T-cell (primary cell): Measurements from ENCODE around the gene TAF1C. TPM values are rescaled to one million over a fixed set of nuclear protein-coding genes. Genes with fewer than 3 reads are reported as not detected.

ENCODE experiments used
- ATAC-seq, 4 experiments: fragments of 200-7000 bp in 3 of 4; fragments of 150-1000 bp in 1 of 4; cut with Tn5 transposase; replicated peaks in 1 of 4; 1 replicate in 3 of 4; 2 replicates in 1 of 4; pipeline ENCODE4 v1.10.0; 2021; ENCODE audit warnings: moderate library complexity in 3 of 4, mild to moderate bottlenecking in 2 of 4, moderate number of reproducible peaks in 1 of 4
- CTCF ChIA-PET, 2 donors: fragments of 300-600 bp; sonication (Branson Sonifier 250); formaldehyde crosslinking; loops; one replicate each; lab custom pipeline; 2022; ENCODE audit warnings: antibody characterized with exemption in 2 of 2; lab: Charles Lee
- POLR2A ChIA-PET, 2 donors: fragments of 300-600 bp; sonication (Branson Sonifier 250); formaldehyde crosslinking; loops; one replicate each; lab custom pipeline; 2022; ENCODE audit warnings: antibody characterized with exemption in 2 of 2; lab: Charles Lee
- DNase-seq, 35 experiments: peaks; one replicate each; pipeline versions ENCODE4 v3.0.0 to v3.0.0-alpha.2; 2013 to 2023
- H3K27ac ChIP-seq: one replicate; pipeline ENCODE4 v1.5.1; 2013; ENCODE audit warnings: low read length
- H3K27me3 ChIP-seq, 2 experiments: replicated peaks in 1 of 2; 1 replicate in 1 of 2; 2 replicates in 1 of 2; pipeline versions ENCODE4 v1.6.1 to v1.7.0; 2013; ENCODE audit warnings: low read length in 1 of 2, mixed read lengths in 1 of 2; ENCODE audit not compliant: control insufficient read depth in 2 of 2, insufficient read depth in 2 of 2; ENCODE audit errors: extremely low read depth in 1 of 2
- H3K36me3 ChIP-seq, 2 donors: 1 replicate in 1 of 2; 2 replicates in 1 of 2; pipeline versions ENCODE4 v1.6.1 to v1.7.0; 2013; ENCODE audit warnings: low read length in 1 of 2; ENCODE audit not compliant: control insufficient read depth in 2 of 2, insufficient read depth in 1 of 2; ENCODE audit errors: extremely low read depth in 1 of 2
- H3K4me1 ChIP-seq, 2 experiments: 1 replicate in 1 of 2; 2 replicates in 1 of 2; pipeline versions ENCODE4 v1.6.1 to v1.7.0; 2013; ENCODE audit warnings: low read length in 2 of 2, mixed read lengths in 1 of 2; ENCODE audit not compliant: insufficient read depth in 2 of 2, control insufficient read depth in 1 of 2; ENCODE audit errors: extremely low read depth in 1 of 2
- H3K4me3 ChIP-seq, 2 donors: 1 replicate in 1 of 2; 2 replicates in 1 of 2; pipeline versions ENCODE4 v1.5.1 to v1.7.0; 2013; ENCODE audit warnings: mild to moderate bottlenecking in 2 of 2, low read length in 1 of 2, moderate library complexity in 1 of 2; ENCODE audit not compliant: control insufficient read depth in 1 of 2; ENCODE audit errors: extremely low read depth in 1 of 2
- H3K9me3 ChIP-seq: 2 replicates; pipeline ENCODE4 v1.7.0; 2013
- H3K27ac Mint-ChIP-seq, 2 donors: one replicate each; pipeline ENCODE4 v1.8.0; 2020 to 2021; ENCODE audit warnings: mild to moderate bottlenecking in 2 of 2, mixed read lengths in 2 of 2
- H3K27me3 Mint-ChIP-seq, 2 donors: one replicate each; pipeline ENCODE4 v1.8.0; 2021 to 2022; ENCODE audit warnings: mixed read lengths in 2 of 2
- H3K36me3 Mint-ChIP-seq: one replicate; pipeline ENCODE4 v1.8.0; 2021; ENCODE audit warnings: mixed read lengths
- H3K4me1 Mint-ChIP-seq, 3 donors: one replicate each; pipeline ENCODE4 v1.8.0; 2020 to 2022; ENCODE audit warnings: mixed read lengths in 3 of 3, mild to moderate bottlenecking in 1 of 3
- H3K4me3 Mint-ChIP-seq, 3 donors: one replicate each; pipeline ENCODE4 v1.8.0; 2020 to 2022; ENCODE audit warnings: mild to moderate bottlenecking in 3 of 3, mixed read lengths in 3 of 3, moderate library complexity in 3 of 3
- H3K9me3 Mint-ChIP-seq, 3 donors: one replicate each; pipeline ENCODE4 v1.8.0; 2020 to 2022; ENCODE audit warnings: mixed read lengths in 3 of 3
- WGBS: methylation state at CpG from one replicate; pipeline ENCODE4 v1.1.5; 2013; ENCODE audit warnings: missing lambda C conversion rate; ENCODE audit not compliant: insufficient coverage; 5-methylcytosine and 5-hydroxymethylcytosine counted together
- total RNA-seq, 35 experiments: library from RNA in 6 of 35; stranded (reverse) in 6 of 35; fragments of 120-200 nt in 1 of 35; gene quantifications; one replicate each; pipeline versions ENCODE4 v1.2.1 to v1.2.4 and lab custom pipeline; 2013 to 2026

Gene TAF1C
- total RNA-seq, 5 donors from 2014 or later (not counting 1 experiment from before 2014, with no cell fraction given), result 81.9 to 97.6 (median 92.8) TPM

- H3K9me3 Mint-ChIP-seq, result no peaks in the 10 kb centered on the region
- peak overlapping the region; percentile 86 to 99 (median 95) for H3K4me3 Mint-ChIP-seq
- ChIA-PET CTCF (interaction anchor here (0.6 to 1.6 kb wide), 6 partner anchors 24 to 64 kb away, joined by 3 to 11 read pairs (median 4); partner anchors contain the start of gene TAF1C (in 2 of the 2)), POLR2A (interaction anchor here (0.6 to 0.7 kb wide), 3 partner anchors 24 to 552 kb away, joined by 3 to 7 read pairs (median 3); partner anchors contain the start of gene MBTPS1 (in 1 of the 2))
- H3K4me1 Mint-ChIP-seq, result peaks cover 29 to 36% (median 34%) of the 10 kb centered on the region in 3 donors
- Histone ChIP-seq H3K4me1 (peaks cover 3 to 23% of the 10 kb centered on the region in 2 experiments), H3K27ac (no peak overlapping the region), H3K27me3 (peaks cover 4 to 14% of the 10 kb centered on the region in 2 experiments), H3K36me3 (no peaks in the 10 kb centered on the region), H3K4me3 (peak overlapping the region; percentile 65 to 71), H3K9me3 (no peaks in the 10 kb centered on the region)
- H3K27me3 Mint-ChIP-seq, result no peaks in the 10 kb centered on the region
- DNase-seq (peak in 1 of 35 experiments; percentile 8), ATAC-seq (no peak)
- 59% methylated on average over 8 of the region's 13 CpGs for WGBS
- peak overlapping the region in 1 of 2 donors; percentile 76 for H3K27ac Mint-ChIP-seq
- H3K36me3 Mint-ChIP-seq, result peaks cover 7% of the 10 kb centered on the region
These were observed 43.1 kb downstream of the TAF1C start for GRCh38 chr16:84143784-84144199.

GRCh38 chr16:84143081-84143480 lies 43.8 kb downstream of the TAF1C start:
- Mint-ChIP-seq H3K36me3 (peaks cover 7% of the 10 kb centered on the region), H3K9me3 (no peaks in the 10 kb centered on the region), H3K27ac (no peak overlapping the region), H3K27me3 (no peaks in the 10 kb centered on the region), H3K4me3 (peak overlapping the region; percentile 61 to 99 (median 65)), H3K4me1 (peaks cover 33 to 40% (median 39%) of the 10 kb centered on the region in 3 donors)
- no peak overlapping the region for H3K4me3 ChIP-seq
- ChIA-PET CTCF (interaction anchor here in 1 of 2 donors (0.9 to 1.0 kb wide), 2 partner anchors 44 to 63 kb away, joined by 3 to 4 read pairs; partner anchors contain the start of gene TAF1C), POLR2A (no interaction called here)
- WGBS, result 86% methylated on average over 1 of the region's 1 CpG
- ATAC-seq, result no peak
- peaks cover 4 to 12% of the 10 kb centered on the region in 2 experiments for H3K27me3 ChIP-seq
- H3K4me1 ChIP-seq, result peaks cover 3 to 25% of the 10 kb centered on the region in 2 experiments
- H3K27ac ChIP-seq, result no peak overlapping the region
- DNase-seq, result no peak
- H3K36me3 ChIP-seq, result no peaks in the 10 kb centered on the region
- no peaks in the 10 kb centered on the region for H3K9me3 ChIP-seq

GRCh38 chr16:84141143-84141670 lies 45.6 kb downstream of the TAF1C start:
- Histone ChIP-seq H3K36me3 (no peaks in the 10 kb centered on the region), H3K4me1 (peaks cover 3 to 25% of the 10 kb centered on the region in 2 experiments), H3K4me3 (no peak overlapping the region), H3K27ac (no peak overlapping the region), H3K27me3 (peaks cover 2 to 5% of the 10 kb centered on the region in 2 experiments), H3K9me3 (no peaks in the 10 kb centered on the region)
- Mint-ChIP-seq H3K4me3 (no peak overlapping the region), H3K27ac (no peak overlapping the region), H3K4me1 (peaks cover 40 to 51% (median 45%) of the 10 kb centered on the region in 3 donors), H3K9me3 (no peaks in the 10 kb centered on the region), H3K27me3 (no peaks in the 10 kb centered on the region), H3K36me3 (peaks cover 7% of the 10 kb centered on the region)
- POLR2A ChIA-PET, result no interaction called here
- WGBS, result 61% methylated on average over 12 of the region's 13 CpGs
- CTCF ChIA-PET, result interaction anchor here (0.7 to 1.3 kb wide), 4 partner anchors 9 to 1285 kb away, joined by 3 to 8 read pairs (median 4); no protein-coding TSS in a partner anchor
- ATAC-seq (peak in 1 of 4 experiments; percentile 15), DNase-seq (peak in 16 of 35 experiments; percentile 3 to 48 (median 9))

- H3K27ac Mint-ChIP-seq, result no peak overlapping the region
- H3K4me1 Mint-ChIP-seq, result peaks cover 42 to 53% (median 45%) of the 10 kb centered on the region in 3 donors
- no peak for DNase-seq
- Histone ChIP-seq H3K36me3 (no peaks in the 10 kb centered on the region), H3K27me3 (no peaks in the 10 kb centered on the region), H3K27ac (no peak overlapping the region), H3K9me3 (no peaks in the 10 kb centered on the region), H3K4me1 (peaks cover 3 to 18% of the 10 kb centered on the region in 2 experiments), H3K4me3 (no peak overlapping the region)
- POLR2A ChIA-PET, result no interaction called here
- no peaks in the 10 kb centered on the region for H3K27me3 Mint-ChIP-seq
- CTCF ChIA-PET, result interaction anchor here in 1 of 2 donors (0.6 kb wide), 1 partner anchor 16 kb away, joined by 3 read pairs; no protein-coding TSS in a partner anchor
- ATAC-seq, result no peak
- 76% methylated on average over 3 of the region's 6 CpGs for WGBS
- peaks cover 7% of the 10 kb centered on the region for H3K36me3 Mint-ChIP-seq
- no peak overlapping the region for H3K4me3 Mint-ChIP-seq
- no peaks in the 10 kb centered on the region for H3K9me3 Mint-ChIP-seq
These were observed 47.1 kb downstream of the TAF1C start for GRCh38 chr16:84139628-84140258.

- Mint-ChIP-seq H3K9me3 (no peaks in the 10 kb centered on the region), H3K4me3 (no peak overlapping the region), H3K27me3 (no peaks in the 10 kb centered on the region), H3K4me1 (peaks cover 38 to 49% (median 41%) of the 10 kb centered on the region in 3 donors), H3K36me3 (peaks cover 7% of the 10 kb centered on the region), H3K27ac (no peak overlapping the region)
- Histone ChIP-seq H3K9me3 (no peaks in the 10 kb centered on the region), H3K4me3 (no peak overlapping the region), H3K27me3 (no peaks in the 10 kb centered on the region), H3K27ac (no peak overlapping the region), H3K4me1 (peaks cover 1 to 14% of the 10 kb centered on the region in 2 experiments), H3K36me3 (no peaks in the 10 kb centered on the region)
- WGBS, result 63% methylated on average over 12 of the region's 14 CpGs
- CTCF ChIA-PET, result interaction anchor here (0.6 kb wide), 2 partner anchors 11 to 16 kb away, joined by 3 to 8 read pairs; no protein-coding TSS in a partner anchor
- ATAC-seq, result peak in 2 of 4 experiments; percentile 24 to 38
- POLR2A ChIA-PET, result no interaction called here
- DNase-seq, result no peak
These were observed 47.8 kb downstream of the TAF1C start for GRCh38 chr16:84138824-84139627.

- no peak overlapping the region for H3K27ac Mint-ChIP-seq
- no peaks in the 10 kb centered on the region for H3K27me3 Mint-ChIP-seq
These were observed 48.4 kb downstream of the TAF1C start for GRCh38 chr16:84138500-84138823.

More at GRCh38 chr16:84138500-84138823, 48.4 kb downstream of the TAF1C start:
- H3K36me3 Mint-ChIP-seq, result peaks cover 7% of the 10 kb centered on the region
- no peak overlapping the region for H3K4me3 ChIP-seq
- DNase-seq (no peak), ATAC-seq (no peak)
- H3K9me3 Mint-ChIP-seq, result no peaks in the 10 kb centered on the region
- WGBS, result 13% methylated on average over 1 of the region's 2 CpGs
- H3K4me1 Mint-ChIP-seq, result peaks cover 35 to 48% (median 38%) of the 10 kb centered on the region in 3 donors
- POLR2A ChIA-PET, result no interaction called here
- no peak overlapping the region for H3K4me3 Mint-ChIP-seq
- H3K9me3 ChIP-seq, result no peaks in the 10 kb centered on the region
- no peak overlapping the region for H3K27ac ChIP-seq
- no peaks in the 10 kb centered on the region for H3K36me3 ChIP-seq
- no peaks in the 10 kb centered on the region for H3K27me3 ChIP-seq
- CTCF ChIA-PET, result interaction anchor here (0.6 to 0.7 kb wide), 2 partner anchors 11 to 25 kb away, joined by 3 to 8 read pairs; no protein-coding TSS in a partner anchor
- H3K4me1 ChIP-seq, result peaks cover 0 to 8% of the 10 kb centered on the region in 2 experiments
